Measurements from ENCODE around the gene TMEM219.

DNA sequence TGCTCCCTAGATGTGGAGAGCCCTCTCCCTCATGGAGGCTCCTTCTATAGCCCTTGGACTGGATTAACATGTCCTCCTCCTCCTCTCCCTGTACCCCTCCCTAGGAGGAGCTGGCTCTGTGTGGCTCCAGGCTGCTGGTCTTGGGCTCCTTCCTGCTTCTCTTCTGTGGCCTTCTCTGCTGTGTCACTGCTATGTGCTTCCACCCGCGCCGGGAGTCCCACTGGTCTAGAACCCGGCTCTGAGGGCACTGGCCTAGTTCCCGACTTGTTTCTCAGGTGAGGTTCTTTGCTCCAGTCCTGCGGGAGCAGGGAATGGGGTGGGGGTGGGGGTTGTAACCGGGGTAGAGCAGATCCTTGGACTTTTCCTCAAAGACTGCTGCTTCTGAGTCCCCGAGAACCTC is 9.4 kb downstream of the TMEM219 start:
- TF ChIP-seq, protein P1, sequence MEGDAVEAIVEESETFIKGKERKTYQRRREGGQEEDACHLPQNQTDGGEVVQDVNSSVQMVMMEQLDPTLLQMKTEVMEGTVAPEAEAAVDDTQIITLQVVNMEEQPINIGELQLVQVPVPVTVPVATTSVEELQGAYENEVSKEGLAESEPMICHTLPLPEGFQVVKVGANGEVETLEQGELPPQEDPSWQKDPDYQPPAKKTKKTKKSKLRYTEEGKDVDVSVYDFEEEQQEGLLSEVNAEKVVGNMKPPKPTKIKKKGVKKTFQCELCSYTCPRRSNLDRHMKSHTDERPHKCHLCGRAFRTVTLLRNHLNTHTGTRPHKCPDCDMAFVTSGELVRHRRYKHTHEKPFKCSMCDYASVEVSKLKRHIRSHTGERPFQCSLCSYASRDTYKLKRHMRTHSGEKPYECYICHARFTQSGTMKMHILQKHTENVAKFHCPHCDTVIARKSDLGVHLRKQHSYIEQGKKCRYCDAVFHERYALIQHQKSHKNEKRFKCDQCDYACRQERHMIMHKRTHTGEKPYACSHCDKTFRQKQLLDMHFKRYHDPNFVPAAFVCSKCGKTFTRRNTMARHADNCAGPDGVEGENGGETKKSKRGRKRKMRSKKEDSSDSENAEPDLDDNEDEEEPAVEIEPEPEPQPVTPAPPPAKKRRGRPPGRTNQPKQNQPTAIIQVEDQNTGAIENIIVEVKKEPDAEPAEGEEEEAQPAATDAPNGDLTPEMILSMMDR (conservative IDR thresholded peaks at IDR 0.05) = no peak
- TF ChIP-seq ZFX (IDR thresholded peaks at IDR 0.05) = no peak
